IMR-90 (cell line): ENCODE measurements around the gene THEMIS2. TPM values are rescaled to one million over a fixed set of nuclear protein-coding genes. Genes with fewer than 3 reads are reported as not detected.

Experiments used
- ATAC-seq: fragments of 200-7000 bp; cut with Tn5 transposase; 2 replicates; pipeline ENCODE4 v1.9.1; 2020; ENCODE audit warnings: low read depth, mild to moderate bottlenecking, moderate library complexity
- BruUV-seq: library from RNA; stranded (reverse); fragments of 400-500 nt; replicated peaks from 2 replicates; lab custom pipeline; 2021; lab: Mats Ljungman, UMichigan
- CTCF ChIA-PET: fragments of 300-600 bp; formaldehyde crosslinking; extraction: SDS; loops from one replicate; lab custom pipeline; 2021; ENCODE audit warnings: antibody characterized with exemption; lab: Yijun Ruan, JAX
- POLR2A ChIA-PET: fragments of 300-600 bp; sonication (Branson Sonifier 250); formaldehyde crosslinking; loops from one replicate; lab custom pipeline; 2022; ENCODE audit warnings: antibody characterized with exemption; ENCODE audit not compliant: unreplicated experiment; lab: Charles Lee
- DNase-seq: peaks from one replicate; pipeline ENCODE4 v3.0.0; 2013
- H2AFZ ChIP-seq: replicated peaks from 2 replicates; pipeline ENCODE3; 2013; ENCODE audit warnings: low read length, mild to moderate bottlenecking; ENCODE audit not compliant: poor library complexity
- H2AK5ac ChIP-seq: 2 replicates; pipeline ENCODE4 v1.6.1; 2013; ENCODE audit warnings: low read depth, low read length, inconsistent platforms
- H2AK9ac ChIP-seq: replicated peaks from 2 replicates; pipeline ENCODE3; 2013; ENCODE audit warnings: mild to moderate bottlenecking, low read depth, low read length, moderate library complexity; ENCODE audit not compliant: poor library complexity
- H2BK120ac ChIP-seq: 2 replicates; pipeline ENCODE4 v1.6.1; 2013; ENCODE audit warnings: low read depth, low read length, inconsistent platforms
- H2BK15ac ChIP-seq: 3 replicates; pipeline ENCODE4 v1.6.1; 2013; ENCODE audit warnings: low read depth, low read length, inconsistent platforms
- H2BK20ac ChIP-seq: 2 replicates; pipeline ENCODE4 v1.6.1; 2013; ENCODE audit warnings: low read depth, mild to moderate bottlenecking, inconsistent platforms, low read length, moderate library complexity
- H2BK5ac ChIP-seq: 2 replicates; pipeline ENCODE4 v1.6.1; 2013; ENCODE audit warnings: mild to moderate bottlenecking, low read depth, low read length, inconsistent platforms; ENCODE audit not compliant: poor library complexity, severe bottlenecking
- H3K14ac ChIP-seq: replicated peaks from 2 replicates; pipeline ENCODE4 v1.6.1; 2013; ENCODE audit warnings: low read depth, low read length, inconsistent platforms
- H3K18ac ChIP-seq: 2 replicates; pipeline ENCODE4 v1.6.1; 2013; ENCODE audit warnings: low read depth, low read length, control low read depth
- H3K23ac ChIP-seq: 2 replicates; pipeline ENCODE4 v1.6.1; 2013; ENCODE audit warnings: low read depth, low read length, inconsistent platforms
- H3K27ac ChIP-seq: 2 replicates; pipeline ENCODE4 v1.5.1; 2013; ENCODE audit warnings: mild to moderate bottlenecking, control low read depth, low read length; ENCODE audit not compliant: insufficient read depth
- H3K27me3 ChIP-seq: 2 replicates; pipeline ENCODE4 v1.6.1; 2013; ENCODE audit warnings: low read length; ENCODE audit not compliant: control insufficient read depth, insufficient read depth
- H3K36me3 ChIP-seq: 2 replicates; pipeline ENCODE4 v1.6.1; 2013; ENCODE audit warnings: low read length, mixed read lengths; ENCODE audit not compliant: control insufficient read depth, insufficient read depth
- H3K4ac ChIP-seq: 2 replicates; pipeline ENCODE4 v1.6.1; 2013; ENCODE audit warnings: low read depth, low read length, inconsistent platforms
- H3K4me1 ChIP-seq: 2 replicates; pipeline ENCODE4 v1.6.1; 2013; ENCODE audit warnings: low read length, mixed read lengths; ENCODE audit not compliant: control insufficient read depth, insufficient read depth
- H3K4me2 ChIP-seq: 2 replicates; pipeline ENCODE4 v1.6.1; 2013; ENCODE audit warnings: low read depth, mild to moderate bottlenecking, control low read depth, low read length, moderate library complexity
- H3K4me3 ChIP-seq: 2 replicates; pipeline ENCODE4 v1.5.1; 2013; ENCODE audit warnings: low read depth, mild to moderate bottlenecking, control low read depth, low read length, moderate library complexity; ENCODE audit not compliant: insufficient read depth
- H3K56ac ChIP-seq: 2 replicates; pipeline ENCODE4 v1.6.1; 2013; ENCODE audit warnings: low read length, inconsistent platforms; ENCODE audit not compliant: insufficient read depth; ENCODE audit errors: extremely low read depth
- H3K79me1 ChIP-seq, 2 experiments: 2 replicates each; pipeline ENCODE4 v1.6.1; 2013; ENCODE audit warnings: low read length in 2 of 2, inconsistent platforms in 1 of 2, low read depth in 1 of 2
- H3K9ac ChIP-seq: 2 replicates; pipeline ENCODE4 v1.6.1; 2013; ENCODE audit warnings: low read depth, low read length, control low read depth
- H3K9me1 ChIP-seq: 2 replicates; pipeline ENCODE4 v1.6.1; 2013; ENCODE audit warnings: low read length, inconsistent platforms; ENCODE audit not compliant: insufficient read depth
- H3K9me3 ChIP-seq: 2 replicates; pipeline ENCODE4 v1.6.1; 2013; ENCODE audit warnings: low read length; ENCODE audit not compliant: control insufficient read depth, insufficient read depth
- H4K20me1 ChIP-seq: 2 replicates; pipeline ENCODE4 v1.6.1; 2013; ENCODE audit warnings: low read length, inconsistent platforms; ENCODE audit not compliant: insufficient read depth
- H4K5ac ChIP-seq: 2 replicates; pipeline ENCODE4 v1.6.1; 2013; ENCODE audit warnings: mild to moderate bottlenecking, low read depth, low read length, control low read depth
- H4K8ac ChIP-seq, 2 experiments: 2 replicates each; pipeline ENCODE4 v1.6.1; 2013; ENCODE audit warnings: low read depth in 2 of 2, low read length in 2 of 2, control low read depth in 1 of 2, inconsistent platforms in 1 of 2
- H4K91ac ChIP-seq: 2 replicates; pipeline ENCODE4 v1.6.1; 2013; ENCODE audit warnings: low read depth, low read length, inconsistent platforms; ENCODE audit not compliant: insufficient read depth
- BHLHE40 ChIP-seq: fragments of 150-350 bp; IDR thresholded peaks from 2 replicates; pipeline ENCODE4 v1.6.1; 2016; ENCODE audit warnings: mild to moderate bottlenecking, low read depth, low read length
- CEBPB ChIP-seq: IDR thresholded peaks from 2 replicates; pipeline ENCODE4 v1.6.1; 2012; ENCODE audit warnings: low read depth, low read length, improper control_type of control experiment
- CHD1 ChIP-seq: IDR thresholded peaks from 2 replicates; pipeline ENCODE4 v1.6.1; 2012; ENCODE audit warnings: low read depth, low read length, improper control_type of control experiment
- ELK1 ChIP-seq: fragments of 150-350 bp; IDR thresholded peaks from 2 replicates; pipeline ENCODE4 v1.6.1; 2016; ENCODE audit warnings: low read depth, mild to moderate bottlenecking, low read length, moderate library complexity, borderline replicate concordance
- FOS ChIP-seq: fragments of 150-350 bp; IDR thresholded peaks from 2 replicates; pipeline ENCODE4 v1.6.1; 2016; ENCODE audit warnings: low read depth, low read length
- MAFK ChIP-seq: IDR thresholded peaks from 2 replicates; pipeline ENCODE4 v1.6.1; 2012; ENCODE audit warnings: low read depth, low read length, improper control_type of control experiment
- MAZ ChIP-seq: IDR thresholded peaks from 2 replicates; pipeline ENCODE4 v1.6.1; 2012; ENCODE audit warnings: low read depth, mild to moderate bottlenecking, low read length, improper control_type of control experiment, moderate library complexity, borderline replicate concordance
- MXI1 ChIP-seq: IDR thresholded peaks from 2 replicates; pipeline ENCODE4 v1.6.1; 2012; ENCODE audit warnings: low read depth, mild to moderate bottlenecking, low read length, moderate library complexity, borderline replicate concordance
- NFE2L2 ChIP-seq: fragments of 150-350 bp; IDR thresholded peaks from 2 replicates; pipeline ENCODE4 v1.6.1; 2016; ENCODE audit warnings: low read depth, mild to moderate bottlenecking, low read length
- POLR2A ChIP-seq: IDR thresholded peaks from 2 replicates; pipeline ENCODE4 v1.6.1; 2012; ENCODE audit warnings: mild to moderate bottlenecking, low read depth, low read length
- RAD21 ChIP-seq: IDR thresholded peaks from 2 replicates; pipeline ENCODE4 v1.6.1; 2012; ENCODE audit warnings: low read length, improper control_type of control experiment
- RCOR1 ChIP-seq: IDR thresholded peaks from 2 replicates; pipeline ENCODE4 v1.6.1; 2012; ENCODE audit warnings: mild to moderate bottlenecking, low read length, improper control_type of control experiment; ENCODE audit not compliant: insufficient replicate concordance
- RFX5 ChIP-seq: IDR thresholded peaks from 2 replicates; pipeline ENCODE4 v1.8.0; 2012; ENCODE audit warnings: low read depth, mild to moderate bottlenecking, low read length, moderate library complexity
- SMC3 ChIP-seq: fragments of 150-350 bp; IDR thresholded peaks from 2 replicates; pipeline ENCODE4 v1.6.1; 2016; ENCODE audit warnings: low read depth, mild to moderate bottlenecking, antibody characterized with exemption, low read length, moderate library complexity
- USF2 ChIP-seq: fragments of 150-350 bp; IDR thresholded peaks from 2 replicates; pipeline ENCODE4 v1.6.1; 2017; ENCODE audit warnings: mild to moderate bottlenecking, antibody characterized with exemption, low read length, low read depth
- WGBS, 2 experiments: methylation state at CpG; one replicate each; pipeline versions ENCODE4 v1.1.5 to v1.1.7; 2013; ENCODE audit warnings: missing lambda C conversion rate in 2 of 2; ENCODE audit not compliant: insufficient read length in 1 of 2; ENCODE audit errors: extremely low coverage in 2 of 2; 5-methylcytosine and 5-hydroxymethylcytosine counted together
- dilution Hi-C: fragments of 300-500 bp; cut with HindIII; formaldehyde crosslinking; loops from one replicate; pipeline ENCODE4 v1.14.3; 2018; ENCODE audit warnings: low sequenced_read_pairs; ENCODE audit not compliant: unreplicated experiment
- in situ Hi-C: fragments of 300-500 bp; cut with MboI; formaldehyde crosslinking; loops from 3 replicates; pipeline ENCODE4 v1.14.3; 2019; ENCODE audit warnings: low sequenced_read_pairs, inconsistent platforms, mixed read lengths
- intact Hi-C: fragments of 100-400 bp; cut with micrococcal nuclease; formaldehyde crosslinking; loops from 2 replicates; pipeline ENCODE4 v1.10.0; 2022
- polyA plus RNA-seq, 3 experiments: library from polyadenylated mRNA; depleted of rRNA; stranded (reverse); fragments of >200 nt; gene quantifications; 2 replicates each; pipeline ENCODE4 v1.2.3, GENCODE V29; 2012; ENCODE audit warnings: low replicate concordance in 1 of 3
- total RNA-seq: library from RNA; depleted of rRNA; stranded (reverse); fragments of >200 nt; gene quantifications from 2 replicates; pipeline ENCODE4 v1.2.3, GENCODE V29; 2012
- TF ChIP-seq, protein P1 (sequence below): conservative IDR thresholded peaks from 2 replicates; pipeline ENCODE4 v1.5.1; 2012; ENCODE audit warnings: mild to moderate bottlenecking, low read depth, low read length, improper control_type of control experiment

Gene THEMIS2
- total and polyA plus RNA-seq, 2 of the 4 experiments (the other 2 are of a cell fraction): 4.5 to 5.0 TPM

DNA sequence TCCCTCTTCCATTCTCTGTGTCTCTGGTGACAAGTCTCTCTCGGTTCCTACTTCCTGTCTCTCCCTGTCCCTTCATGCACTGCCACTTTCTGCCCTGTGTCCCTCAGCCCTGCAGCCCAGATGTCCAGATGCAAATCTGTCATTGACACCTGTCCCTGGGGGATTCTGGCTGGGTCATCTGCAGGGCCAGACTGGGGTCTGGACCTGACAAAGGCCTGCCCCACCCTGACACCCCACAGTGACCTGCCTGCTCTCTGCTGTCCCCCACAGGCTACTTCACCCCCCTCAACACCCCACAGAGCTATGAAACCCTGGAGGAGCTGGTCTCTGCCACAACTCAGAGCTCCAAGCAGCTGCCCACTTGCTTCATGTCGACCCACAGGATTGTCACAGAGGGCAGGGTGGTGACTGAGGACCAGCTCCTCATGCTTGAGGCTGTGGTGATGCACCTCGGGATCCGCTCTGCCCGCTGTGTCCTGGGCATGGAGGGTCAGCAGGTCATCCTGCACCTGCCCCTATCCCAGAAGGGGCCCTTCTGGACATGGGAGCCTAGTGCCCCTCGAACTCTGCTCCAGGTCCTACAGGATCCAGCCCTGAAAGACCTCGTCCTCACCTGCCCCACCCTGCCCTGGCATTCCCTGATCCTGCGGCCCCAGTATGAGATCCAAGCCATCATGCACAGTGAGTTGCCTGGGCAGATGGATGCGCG is 7.2 kb downstream of the THEMIS2 start:
- Histone ChIP-seq H3K36me3 (peaks cover 11% of the 10 kb centered on the region), H3K27ac (no peak overlapping the region), H4K20me1 (peaks cover 3% of the 10 kb centered on the region), H3K14ac (no peak overlapping the region), H3K9me3 (no peaks in the 10 kb centered on the region), H3K18ac (no peak overlapping the region), H3K4me1 (peaks cover 3% of the 10 kb centered on the region; the same call in 1 of the 2 replicates), H3K56ac (no peak overlapping the region), H3K4me3 (no peak overlapping the region), H3K79me1 (no peaks in the 10 kb centered on the region; a peak in 1 of 4 replicates), H4K91ac (no peak overlapping the region), H3K4me2 (no peak overlapping the region), H2BK120ac (no peak overlapping the region), H2BK5ac (no peak overlapping the region), H3K23ac (no peak overlapping the region), H2AK5ac (0 out of 2 replicates have a peak overlapping the region, but pooled peaks have one; percentile 35), H4K8ac (no peak overlapping the region), H3K9me1 (peaks cover 13% of the 10 kb centered on the region), H2BK15ac (no peak overlapping the region), H2AK9ac (no peak overlapping the region), H3K4ac (no peak overlapping the region), H3K27me3 (no peaks in the 10 kb centered on the region), H4K5ac (no peak overlapping the region), H2AFZ (no peak overlapping the region), H2BK20ac (no peak overlapping the region), H3K9ac (no peak overlapping the region)
- WGBS, 2 experiments: 80% methylated on average over 5 of the region's 10 CpGs; no CpG with 5 or more reads in 1 of the 2 experiments
- ChIA-PET CTCF (no interaction called here), POLR2A (no interaction called here)
- dilution Hi-C loops: no loop called here
- no peak for TF ChIP-seq RFX5
- no peak for TF ChIP-seq FOS
- no peak for TF ChIP-seq MXI1
- TF ChIP-seq RCOR1: no peak
- TF ChIP-seq MAFK: no peak
- no peak for TF ChIP-seq CHD1
- no peak for TF ChIP-seq SMC3
- no peak for TF ChIP-seq POLR2A
- TF ChIP-seq CEBPB: no peak
- TF ChIP-seq NFE2L2: no peak
- no peak for TF ChIP-seq RAD21
- no peak for TF ChIP-seq USF2
- no peak for TF ChIP-seq MAZ
- no peak for TF ChIP-seq ELK1
- TF ChIP-seq, protein P1, sequence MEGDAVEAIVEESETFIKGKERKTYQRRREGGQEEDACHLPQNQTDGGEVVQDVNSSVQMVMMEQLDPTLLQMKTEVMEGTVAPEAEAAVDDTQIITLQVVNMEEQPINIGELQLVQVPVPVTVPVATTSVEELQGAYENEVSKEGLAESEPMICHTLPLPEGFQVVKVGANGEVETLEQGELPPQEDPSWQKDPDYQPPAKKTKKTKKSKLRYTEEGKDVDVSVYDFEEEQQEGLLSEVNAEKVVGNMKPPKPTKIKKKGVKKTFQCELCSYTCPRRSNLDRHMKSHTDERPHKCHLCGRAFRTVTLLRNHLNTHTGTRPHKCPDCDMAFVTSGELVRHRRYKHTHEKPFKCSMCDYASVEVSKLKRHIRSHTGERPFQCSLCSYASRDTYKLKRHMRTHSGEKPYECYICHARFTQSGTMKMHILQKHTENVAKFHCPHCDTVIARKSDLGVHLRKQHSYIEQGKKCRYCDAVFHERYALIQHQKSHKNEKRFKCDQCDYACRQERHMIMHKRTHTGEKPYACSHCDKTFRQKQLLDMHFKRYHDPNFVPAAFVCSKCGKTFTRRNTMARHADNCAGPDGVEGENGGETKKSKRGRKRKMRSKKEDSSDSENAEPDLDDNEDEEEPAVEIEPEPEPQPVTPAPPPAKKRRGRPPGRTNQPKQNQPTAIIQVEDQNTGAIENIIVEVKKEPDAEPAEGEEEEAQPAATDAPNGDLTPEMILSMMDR: no peak
- TF ChIP-seq BHLHE40: no peak
- no TSS peak for BruUV-seq
- intact Hi-C loops: no loop called here
- ATAC-seq (no peak), DNase-seq (no peak)
- in situ Hi-C loops: no loop called here
